Measurements from ENCODE around the gene C10orf62.
A peak's percentile ranks its signal among the peaks of the same experiment; 100 is the strongest.
"Not testable (repeated sequence)": the region's sequence is repeated elsewhere in the genome, so short reads cannot be mapped to it uniquely, and the experiment has no call there.

C10orf62 gene

GRCh38 chr10:97575127-97575668, 14.3 kb upstream of the C10orf62 start:
- Histone ChIP-seq H3K9me3 (ENCODE audit: control insufficient read depth, insufficient read depth, low read length) (no peaks in the 10 kb centered on the region), H3K27ac (ENCODE audit: low read length) (no peak overlapping the region), H3K4me3 (ENCODE audit: low read length) (no peak overlapping the region), H3K36me3 (ENCODE audit: control insufficient read depth, insufficient read depth, low read length) (peaks cover 3% of the 10 kb centered on the region; the same call in 1 of the 2 replicates), H3K4me1 (ENCODE audit: control insufficient read depth, insufficient read depth, low read length) (no peaks in the 10 kb centered on the region), H3K27me3 (ENCODE audit: control insufficient read depth, insufficient read depth, low read length) (no peaks in the 10 kb centered on the region)
- no CpG with 5 or more reads among the region's 6 CpGs for WGBS (ENCODE audit: insufficient coverage, insufficient read length)
- no peak for DNase-seq (ENCODE audit: low read depth, low spot score)

DNA sequence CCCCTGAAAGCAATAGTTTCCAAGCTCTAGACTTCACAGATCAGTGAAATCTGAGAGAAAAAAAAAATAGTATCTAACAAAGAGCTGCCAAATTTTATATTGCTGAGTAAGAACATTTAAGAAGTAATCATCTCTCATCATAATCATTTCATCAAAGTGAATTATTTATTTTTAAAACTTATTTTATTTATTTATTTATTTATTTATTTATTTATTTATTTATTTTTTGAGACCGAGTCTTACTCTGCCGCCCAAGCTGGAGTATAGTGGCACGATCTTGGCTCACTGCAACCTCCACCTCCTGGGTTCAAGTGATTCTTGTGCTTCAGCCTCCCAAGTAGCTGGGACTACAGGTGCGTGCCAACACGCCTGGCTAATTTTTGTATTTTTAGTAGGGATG, 13.0 kb upstream of the C10orf62 start:
- H3K27me3 ChIP-seq (ENCODE audit: control insufficient read depth, insufficient read depth, low read length); H3K27ac ChIP-seq (ENCODE audit: low read length); H3K36me3 ChIP-seq (ENCODE audit: control insufficient read depth, insufficient read depth, low read length); H3K4me3 ChIP-seq (ENCODE audit: low read length); H3K4me1 ChIP-seq (ENCODE audit: control insufficient read depth, insufficient read depth, low read length); H3K9me3 ChIP-seq (ENCODE audit: control insufficient read depth, insufficient read depth, low read length); DNase-seq (ENCODE audit: low read depth, low spot score): not testable (repeated sequence)
- no CpG with 5 or more reads among the region's 5 CpGs for WGBS (ENCODE audit: insufficient coverage, insufficient read length)

DNA sequence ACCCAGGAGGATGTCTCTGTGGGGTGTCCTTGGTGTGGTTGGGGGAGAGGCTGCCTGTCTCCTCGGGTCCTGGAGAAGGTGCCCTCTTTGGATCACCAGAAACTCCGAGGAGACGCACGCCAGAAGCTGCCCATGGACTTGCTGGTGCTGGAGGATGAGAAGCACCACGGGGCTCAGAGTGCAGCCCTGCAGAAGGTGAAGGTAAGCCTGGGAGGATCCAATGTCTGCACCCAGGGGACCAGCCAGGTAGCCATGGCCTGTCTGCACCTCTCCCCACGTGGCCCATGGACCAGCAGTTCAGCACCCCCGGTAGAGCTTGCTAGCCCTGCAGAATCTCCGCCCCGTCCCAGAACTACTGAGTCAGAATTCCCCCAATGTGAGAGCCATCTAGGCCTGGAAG, 11.8 kb upstream of the C10orf62 start:
- WGBS (ENCODE audit: insufficient coverage, insufficient read length) = no CpG with 5 or more reads among the region's 9 CpGs
- Histone ChIP-seq H3K9me3 (ENCODE audit: control insufficient read depth, insufficient read depth, low read length) (no peaks in the 10 kb centered on the region), H3K27ac (ENCODE audit: low read length) (no peak overlapping the region), H3K4me1 (ENCODE audit: control insufficient read depth, insufficient read depth, low read length) (no peaks in the 10 kb centered on the region), H3K36me3 (ENCODE audit: control insufficient read depth, insufficient read depth, low read length) (no peaks in the 10 kb centered on the region; the same call in 1 of the 2 replicates), H3K4me3 (ENCODE audit: low read length) (no peak overlapping the region), H3K27me3 (ENCODE audit: control insufficient read depth, insufficient read depth, low read length) (no peaks in the 10 kb centered on the region)
- no peak for DNase-seq (ENCODE audit: low read depth, low spot score)

- Histone ChIP-seq H3K4me1 (ENCODE audit: control insufficient read depth, insufficient read depth, low read length) (no peaks in the 10 kb centered on the region), H3K4me3 (ENCODE audit: low read length) (no peak overlapping the region), H3K9me3 (ENCODE audit: control insufficient read depth, insufficient read depth, low read length) (no peaks in the 10 kb centered on the region), H3K27me3 (ENCODE audit: control insufficient read depth, insufficient read depth, low read length) (no peaks in the 10 kb centered on the region), H3K27ac (ENCODE audit: low read length) (no peak overlapping the region), H3K36me3 (ENCODE audit: control insufficient read depth, insufficient read depth, low read length) (no peaks in the 10 kb centered on the region; the same call in 1 of the 2 replicates)
- DNase-seq (ENCODE audit: low read depth, low spot score) = no peak
- WGBS (ENCODE audit: insufficient coverage, insufficient read length) = no CpG with 5 or more reads among the region's 40 CpGs
These were observed 11.2 kb upstream of the C10orf62 start for GRCh38 chr10:97578171-97578844.

DNA sequence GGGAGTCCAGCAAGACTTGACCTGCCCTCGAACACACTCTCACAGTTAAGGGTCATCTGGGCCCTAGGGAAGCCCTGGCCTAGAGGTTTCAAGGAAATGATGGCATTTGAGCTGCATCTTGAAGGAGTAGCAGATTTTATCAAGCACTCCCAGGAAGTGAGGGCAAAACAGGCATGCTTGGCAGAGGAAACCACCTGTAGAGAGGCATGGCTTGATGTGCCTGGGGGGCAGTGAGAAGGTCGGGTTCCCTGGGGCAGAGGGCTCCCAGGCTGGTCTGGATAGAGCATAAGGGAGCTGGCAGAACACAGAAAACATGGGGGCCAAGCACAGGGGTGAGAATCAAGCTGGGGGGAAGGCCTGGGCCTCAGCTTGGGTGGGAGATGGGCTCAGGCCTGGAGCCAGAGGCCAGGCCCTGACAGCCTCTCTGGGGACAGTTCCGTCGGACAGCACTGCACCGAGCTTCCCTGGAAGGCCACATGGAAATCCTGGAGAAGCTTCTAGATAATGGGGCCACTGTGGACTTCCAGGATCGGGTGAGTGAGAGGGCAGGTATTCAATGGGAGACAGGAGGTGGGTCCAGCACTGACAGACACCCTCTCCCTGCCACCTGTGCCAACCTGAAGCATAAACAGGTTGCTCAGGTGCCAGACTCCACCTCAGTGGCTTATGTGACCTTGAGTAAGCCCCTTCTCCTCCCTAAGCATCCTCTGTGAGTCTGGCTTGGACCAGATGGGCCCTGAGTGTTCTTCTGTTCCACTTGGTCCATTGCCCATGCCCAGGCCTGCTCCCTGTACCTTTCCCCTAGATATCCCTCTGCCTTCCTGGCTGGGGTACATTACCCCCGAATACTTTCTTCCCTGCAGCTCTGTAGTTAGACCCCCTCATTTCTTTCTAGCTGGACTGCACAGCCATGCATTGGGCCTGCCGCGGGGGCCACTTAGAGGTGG, 8.8 kb upstream of the C10orf62 start:
- H3K4me1 ChIP-seq (ENCODE audit: control insufficient read depth, insufficient read depth, low read length) = peaks cover 1% of the 10 kb centered on the region; the same call in 1 of the 2 replicates
- H3K36me3 ChIP-seq (ENCODE audit: control insufficient read depth, insufficient read depth, low read length) = no peaks in the 10 kb centered on the region; the same call in 1 of the 2 replicates
- WGBS (ENCODE audit: insufficient coverage, insufficient read length) = no CpG with 5 or more reads among the region's 9 CpGs
- no peaks in the 10 kb centered on the region for H3K27me3 ChIP-seq (ENCODE audit: control insufficient read depth, insufficient read depth, low read length)
- H3K4me3 ChIP-seq (ENCODE audit: low read length) = no peak overlapping the region
- no peak for DNase-seq (ENCODE audit: low read depth, low spot score)
- no peaks in the 10 kb centered on the region for H3K9me3 ChIP-seq (ENCODE audit: control insufficient read depth, insufficient read depth, low read length)
- no peak overlapping the region for H3K27ac ChIP-seq (ENCODE audit: low read length)

DNA sequence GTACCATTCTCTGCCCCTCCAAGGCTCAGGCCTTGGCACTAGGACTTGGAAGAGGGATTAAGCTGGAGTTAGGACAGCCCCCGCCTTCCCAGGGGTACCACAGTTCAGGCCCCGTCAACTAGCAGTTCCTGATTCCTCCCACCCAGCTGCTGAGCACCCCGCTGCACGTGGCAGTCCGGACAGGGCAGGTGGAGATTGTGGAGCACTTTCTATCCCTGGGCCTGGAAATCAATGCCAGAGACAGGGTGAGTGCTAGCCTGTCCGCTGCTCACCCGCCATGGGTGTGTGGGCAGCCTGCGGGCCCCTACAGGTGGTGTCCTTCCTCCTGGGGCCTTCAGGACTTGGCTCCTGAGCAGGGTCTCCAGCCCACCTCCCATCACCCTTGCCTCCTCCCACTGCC, 7.4 kb upstream of the C10orf62 start:
- no peak overlapping the region for H3K27ac ChIP-seq (ENCODE audit: low read length)
- DNase-seq (ENCODE audit: low read depth, low spot score) = no peak
- no peaks in the 10 kb centered on the region for H3K9me3 ChIP-seq (ENCODE audit: control insufficient read depth, insufficient read depth, low read length)
- H3K4me1 ChIP-seq (ENCODE audit: control insufficient read depth, insufficient read depth, low read length) = peaks cover 1% of the 10 kb centered on the region; the same call in 1 of the 2 replicates
- H3K4me3 ChIP-seq (ENCODE audit: low read length) = no peak overlapping the region; the same call in 1 of the 2 replicates
- H3K27me3 ChIP-seq (ENCODE audit: control insufficient read depth, insufficient read depth, low read length) = no peaks in the 10 kb centered on the region
- WGBS (ENCODE audit: insufficient coverage, insufficient read length) = no CpG with 5 or more reads among the region's 8 CpGs
- no peaks in the 10 kb centered on the region; the same call in 1 of the 2 replicates for H3K36me3 ChIP-seq (ENCODE audit: control insufficient read depth, insufficient read depth, low read length)

GRCh38 chr10:97583476-97583875, 6.0 kb upstream of the C10orf62 start:
- Histone ChIP-seq H3K4me1 (ENCODE audit: control insufficient read depth, insufficient read depth, low read length) (peaks cover 1% of the 10 kb centered on the region; the same call in 1 of the 2 replicates), H3K9me3 (ENCODE audit: control insufficient read depth, insufficient read depth, low read length) (no peaks in the 10 kb centered on the region), H3K36me3 (ENCODE audit: control insufficient read depth, insufficient read depth, low read length) (no peaks in the 10 kb centered on the region; the same call in 1 of the 2 replicates), H3K27me3 (ENCODE audit: control insufficient read depth, insufficient read depth, low read length) (no peaks in the 10 kb centered on the region), H3K4me3 (ENCODE audit: low read length) (no peak overlapping the region), H3K27ac (ENCODE audit: low read length) (no peak overlapping the region)
- DNase-seq (ENCODE audit: low read depth, low spot score) = no peak
- no CpG with 5 or more reads among the region's 13 CpGs for WGBS (ENCODE audit: insufficient coverage, insufficient read length)

DNA sequence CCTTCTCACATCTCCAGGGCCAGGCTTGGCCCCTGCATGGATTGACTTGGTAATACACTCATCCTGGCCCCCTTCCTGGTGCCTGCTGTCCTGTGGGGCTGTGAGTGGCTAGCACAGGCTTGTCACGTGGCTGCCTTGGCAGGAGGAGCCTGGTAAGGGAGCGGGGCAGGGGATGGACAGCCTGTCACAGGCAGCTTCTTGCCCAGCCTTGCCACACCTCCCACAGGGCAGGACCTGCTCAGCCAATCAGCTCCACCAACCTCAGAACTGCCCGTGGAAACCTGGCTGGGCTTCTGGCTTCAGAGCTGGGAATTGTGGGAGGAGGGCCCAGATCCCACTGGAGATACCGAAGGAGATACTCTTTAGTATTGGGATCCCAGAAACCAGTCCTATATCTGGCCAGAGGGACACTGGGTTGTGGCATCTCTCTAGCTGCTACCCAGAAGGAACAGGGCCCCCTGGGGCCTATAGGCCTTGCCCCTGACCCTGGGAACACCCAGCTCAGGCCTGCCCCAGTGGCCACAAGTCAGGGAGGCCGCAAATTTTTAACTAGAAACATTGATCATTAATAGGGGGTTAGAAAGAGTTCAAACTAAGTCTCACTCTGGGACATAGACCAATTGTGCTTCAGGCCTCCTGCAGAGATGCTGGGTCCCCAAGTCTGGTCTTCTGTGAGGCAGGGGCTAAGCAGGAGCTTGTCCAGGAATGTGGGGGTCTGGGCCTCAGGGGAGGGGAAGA, 5.3 kb upstream of the C10orf62 start, which contains the start of gene HOGA1:
HOGA1 (plus strand) TSS at position 330 of the 738 bp plus-strand sequence; CDS start at position 645, 315 bp downstream.
- Histone ChIP-seq H3K27ac (ENCODE audit: low read length) (no peak within 1 kb of the TSS), H3K9me3 (ENCODE audit: control insufficient read depth, insufficient read depth, low read length) (no peaks in the 10 kb centered on the region), H3K4me3 (ENCODE audit: low read length) (no peak within 1 kb of the TSS), H3K27me3 (ENCODE audit: control insufficient read depth, insufficient read depth, low read length) (no peaks in the 10 kb centered on the region), H3K36me3 (ENCODE audit: control insufficient read depth, insufficient read depth, low read length) (no peaks in the 10 kb centered on the region; the same call in 1 of the 2 replicates), H3K4me1 (ENCODE audit: control insufficient read depth, insufficient read depth, low read length) (peaks cover 1% of the 10 kb centered on the region; the same call in 1 of the 2 replicates)
- no CpG with 5 or more reads among the region's 5 CpGs for WGBS (ENCODE audit: insufficient coverage, insufficient read length)
- peak; percentile 37 for DNase-seq (ENCODE audit: low read depth, low spot score)

GRCh38 chr10:97584798-97585438, 4.6 kb upstream of the C10orf62 start:
- Histone ChIP-seq H3K27ac (ENCODE audit: low read length) (no peak overlapping the region), H3K4me1 (ENCODE audit: control insufficient read depth, insufficient read depth, low read length) (peaks cover 1% of the 10 kb centered on the region; the same call in 1 of the 2 replicates), H3K9me3 (ENCODE audit: control insufficient read depth, insufficient read depth, low read length) (no peaks in the 10 kb centered on the region), H3K27me3 (ENCODE audit: control insufficient read depth, insufficient read depth, low read length) (no peaks in the 10 kb centered on the region), H3K4me3 (ENCODE audit: low read length) (no peak overlapping the region), H3K36me3 (ENCODE audit: control insufficient read depth, insufficient read depth, low read length) (no peaks in the 10 kb centered on the region; the same call in 1 of the 2 replicates)
- WGBS (ENCODE audit: insufficient coverage, insufficient read length) = no CpG with 5 or more reads among the region's 5 CpGs
- no peak for DNase-seq (ENCODE audit: low read depth, low spot score)

Measured in iPS DF 6.9 (cell line).